Natural killer cell (primary cell): ENCODE results near the gene LRRC56. TPM values are rescaled to one million over a fixed set of nuclear protein-coding genes. Genes with fewer than 3 reads are reported as not detected.

Experiments
- ATAC-seq, 3 donors: fragments of 150-1000 bp in 2 of 3; fragments of 200-7000 bp in 1 of 3; cut with Tn5 transposase; 1 replicate in 1 of 3; 2 replicates in 2 of 3; pipeline ENCODE4 v1.10.0; 2021; ENCODE audit warnings: mild to moderate bottlenecking in 2 of 3, moderate library complexity in 2 of 3
- DNase-seq, 2 donors: peaks; one replicate each; pipeline versions ENCODE4 v3.0.0 to v3.0.0-alpha.2; 2013 to 2021; ENCODE audit warnings: mixed read lengths in 1 of 2
- H3K27ac ChIP-seq: one replicate; pipeline ENCODE4 v1.5.1; 2013; ENCODE audit warnings: mild to moderate bottlenecking, low read length
- H3K27me3 ChIP-seq: one replicate; pipeline ENCODE4 v1.6.1; 2013; ENCODE audit warnings: low read length; ENCODE audit not compliant: control insufficient read depth, insufficient read depth
- H3K36me3 ChIP-seq: one replicate; pipeline ENCODE4 v1.6.1; 2013; ENCODE audit warnings: low read length; ENCODE audit not compliant: control insufficient read depth, insufficient read depth
- H3K4me1 ChIP-seq: one replicate; pipeline ENCODE4 v1.6.1; 2013; ENCODE audit warnings: low read length; ENCODE audit not compliant: control insufficient read depth, insufficient read depth
- H3K4me3 ChIP-seq: one replicate; pipeline ENCODE4 v1.5.1; 2013; ENCODE audit warnings: low read length
- H3K9me3 ChIP-seq: one replicate; pipeline ENCODE4 v1.6.1; 2013; ENCODE audit warnings: low read length; ENCODE audit not compliant: control insufficient read depth, insufficient read depth
- H3K27ac Mint-ChIP-seq, 2 donors: one replicate each; pipeline ENCODE4 v1.8.0; 2022; ENCODE audit warnings: mild to moderate bottlenecking in 2 of 2, mixed read lengths in 2 of 2, moderate library complexity in 1 of 2
- H3K27me3 Mint-ChIP-seq, 2 donors: one replicate each; pipeline ENCODE4 v1.8.0; 2022; ENCODE audit warnings: low read depth in 2 of 2, mixed read lengths in 2 of 2
- H3K36me3 Mint-ChIP-seq: one replicate; pipeline ENCODE4 v1.8.0; 2022; ENCODE audit warnings: mixed read lengths
- H3K4me1 Mint-ChIP-seq, 2 donors: one replicate each; pipeline ENCODE4 v1.8.0; 2022; ENCODE audit warnings: mixed read lengths in 2 of 2
- H3K4me3 Mint-ChIP-seq: one replicate; pipeline ENCODE4 v1.8.0; 2022; ENCODE audit warnings: mild to moderate bottlenecking, moderate library complexity, mixed read lengths
- H3K9me3 Mint-ChIP-seq, 2 donors: one replicate each; pipeline ENCODE4 v1.8.0; 2022; ENCODE audit warnings: mixed read lengths in 2 of 2
- CTCF ChIP-seq: fragments of 200-600 bp; IDR thresholded peaks from one replicate; pipeline ENCODE4 v1.8.0; 2022; ENCODE audit warnings: antibody characterized with exemption
- WGBS: methylation state at CpG from one replicate; pipeline ENCODE4 v1.1.7; 2013; ENCODE audit warnings: missing lambda C conversion rate; ENCODE audit not compliant: insufficient coverage; 5-methylcytosine and 5-hydroxymethylcytosine counted together
- intact Hi-C: fragments of 100-400 bp; cut with micrococcal nuclease; formaldehyde crosslinking; loops from one replicate; pipeline ENCODE4 v1.14.2; 2022
- total RNA-seq, 4 donors: library from RNA; stranded (reverse); fragments of 120-200 nt in 1 of 4; gene quantifications; one replicate each; pipeline versions ENCODE4 v1.2.3 to v1.2.4, GENCODE V29; 2013 to 2022

The LRRC56 gene
- total RNA-seq, 3 donors from 2014 or later (not counting 1 experiment from before 2014, with no cell fraction given), result 1.5 to 2.4 (median 2.2) TPM

- 90% methylated on average over 17 of the region's 17 CpGs for WGBS
- H3K27ac Mint-ChIP-seq, result no peak overlapping the region
- H3K27ac ChIP-seq, result no peak overlapping the region
Observed at GRCh38 chr11:526192-526591, 11.1 kb upstream of the LRRC56 start.

GRCh38 chr11:528166-528814, 9.0 kb upstream of the LRRC56 start:
- ATAC-seq (no peak), DNase-seq (no peak)
- 92% methylated on average over 30 of the region's 30 CpGs for WGBS
- no peaks in the 10 kb centered on the region for H3K36me3 Mint-ChIP-seq
- Histone ChIP-seq H3K9me3 (no peaks in the 10 kb centered on the region), H3K27ac (no peak overlapping the region), H3K36me3 (peaks cover 11% of the 10 kb centered on the region), H3K4me3 (no peak overlapping the region), H3K27me3 (no peaks in the 10 kb centered on the region), H3K4me1 (no peaks in the 10 kb centered on the region)
- H3K4me1 Mint-ChIP-seq, result no peaks in the 10 kb centered on the region
- TF ChIP-seq CTCF, result no peak
- H3K9me3 Mint-ChIP-seq, result no peaks in the 10 kb centered on the region
- intact Hi-C loops, result no loop called here
- no peak overlapping the region for H3K4me3 Mint-ChIP-seq
- no peaks in the 10 kb centered on the region for H3K27me3 Mint-ChIP-seq
- no peak overlapping the region for H3K27ac Mint-ChIP-seq

More at GRCh38 chr11:526192-526591, 11.1 kb upstream of the LRRC56 start:
- Histone ChIP-seq H3K36me3 (no peaks in the 10 kb centered on the region), H3K4me1 (no peaks in the 10 kb centered on the region), H3K27me3 (no peaks in the 10 kb centered on the region), H3K9me3 (no peaks in the 10 kb centered on the region), H3K4me3 (no peak overlapping the region)
- no peaks in the 10 kb centered on the region for H3K36me3 Mint-ChIP-seq
- H3K4me1 Mint-ChIP-seq, result no peaks in the 10 kb centered on the region
- TF ChIP-seq CTCF, result no peak
- no peaks in the 10 kb centered on the region for H3K9me3 Mint-ChIP-seq
- intact Hi-C loops, result no loop called here
- ATAC-seq (no peak), DNase-seq (no peak)
- H3K4me3 Mint-ChIP-seq, result no peak overlapping the region
- no peaks in the 10 kb centered on the region for H3K27me3 Mint-ChIP-seq

GRCh38 chr11:528815-529727, 8.3 kb upstream of the LRRC56 start:
- H3K27me3 Mint-ChIP-seq, result no peaks in the 10 kb centered on the region
- intact Hi-C loops, result no loop called here
- no peak for TF ChIP-seq CTCF
- no peak for ATAC-seq
- H3K4me1 Mint-ChIP-seq, result peaks cover 0 to 3% of the 10 kb centered on the region in 2 donors
- Histone ChIP-seq H3K27me3 (no peaks in the 10 kb centered on the region), H3K27ac (no peak overlapping the region), H3K36me3 (peaks cover 11% of the 10 kb centered on the region), H3K9me3 (no peaks in the 10 kb centered on the region), H3K4me3 (no peak overlapping the region), H3K4me1 (peaks cover 2% of the 10 kb centered on the region)
- no peaks in the 10 kb centered on the region for H3K36me3 Mint-ChIP-seq
- H3K9me3 Mint-ChIP-seq, result no peaks in the 10 kb centered on the region
- no peak for DNase-seq
- no peak overlapping the region for H3K27ac Mint-ChIP-seq
- WGBS, result 91% methylated on average over 29 of the region's 29 CpGs
- no peak overlapping the region for H3K4me3 Mint-ChIP-seq
